ENCODE results near the gene AIF1L.
"Not testable (repeated sequence)": the region's sequence is repeated elsewhere in the genome, so short reads cannot be mapped to it uniquely, and the experiment has no call there.

The AIF1L gene

GRCh38 chr9:131099102-131099606 lies 2.8 kb downstream of the AIF1L start:
- no peak for DNase-seq (ENCODE audit: low spot score)

GRCh38 chr9:131099845-131100244 lies 3.5 kb downstream of the AIF1L start:
- DNase-seq (ENCODE audit: low spot score): not testable (repeated sequence)

- DNase-seq (ENCODE audit: low spot score): no peak
Observed at GRCh38 chr9:131100445-131100844, 4.1 kb downstream of the AIF1L start.

- DNase-seq (ENCODE audit: low spot score): no peak
Observed at GRCh38 chr9:131101207-131101964, 5.1 kb downstream of the AIF1L start.

- no peak for DNase-seq (ENCODE audit: low spot score)
Observed at GRCh38 chr9:131103024-131103423, 6.7 kb downstream of the AIF1L start.

- DNase-seq (ENCODE audit: low spot score): no peak
Observed at GRCh38 chr9:131103535-131103934, 7.2 kb downstream of the AIF1L start.

GRCh38 chr9:131104016-131104740 lies 7.8 kb downstream of the AIF1L start:
- no peak for DNase-seq (ENCODE audit: low spot score)

- DNase-seq (ENCODE audit: low spot score): no peak
Observed at GRCh38 chr9:131105952-131106351, 9.6 kb downstream of the AIF1L start.

- no peak for DNase-seq (ENCODE audit: low spot score)
Observed at GRCh38 chr9:131107760-131108159, 11.4 kb downstream of the AIF1L start.

GRCh38 chr9:131111186-131111853 lies 15.0 kb downstream of the AIF1L start:
- DNase-seq (ENCODE audit: low spot score): no peak

GRCh38 chr9:131111854-131112311 lies 15.6 kb downstream of the AIF1L start:
- no peak for DNase-seq (ENCODE audit: low spot score)

GRCh38 chr9:131112374-131113154 lies 16.2 kb downstream of the AIF1L start:
- DNase-seq (ENCODE audit: low spot score): no peak

- DNase-seq (ENCODE audit: low spot score): no peak
Observed at GRCh38 chr9:131113655-131114054, 17.3 kb downstream of the AIF1L start.

- no peak for DNase-seq (ENCODE audit: low spot score)
Observed at GRCh38 chr9:131114084-131114535, 17.8 kb downstream of the AIF1L start.

GRCh38 chr9:131115360-131115742 lies 19.0 kb downstream of the AIF1L start:
- not testable (repeated sequence) for DNase-seq (ENCODE audit: low spot score)

- no peak for DNase-seq (ENCODE audit: low spot score)
Observed at GRCh38 chr9:131116281-131117120, 20.2 kb downstream of the AIF1L start.

- DNase-seq (ENCODE audit: low spot score): no peak
Observed at GRCh38 chr9:131117121-131117761, 20.9 kb downstream of the AIF1L start.

GRCh38 chr9:131117762-131118145 lies 21.4 kb downstream of the AIF1L start:
- DNase-seq (ENCODE audit: low spot score): no peak

- DNase-seq (ENCODE audit: low spot score): no peak
Observed at GRCh38 chr9:131119600-131119999, 23.3 kb downstream of the AIF1L start.

- no peak for DNase-seq (ENCODE audit: low spot score)
Observed at GRCh38 chr9:131120620-131121228, 24.4 kb downstream of the AIF1L start.
